ENCODE measurements around the gene F12. TPM values are rescaled to one million over a fixed set of nuclear protein-coding genes. Genes with fewer than 3 reads are reported as not detected.
"Not testable (repeated sequence)": the region's sequence is repeated elsewhere in the genome, so short reads cannot be mapped to it uniquely, and the experiment has no call there.

Gene F12
- total RNA-seq, 1 donor from 2014 or later: not detected

DNA sequence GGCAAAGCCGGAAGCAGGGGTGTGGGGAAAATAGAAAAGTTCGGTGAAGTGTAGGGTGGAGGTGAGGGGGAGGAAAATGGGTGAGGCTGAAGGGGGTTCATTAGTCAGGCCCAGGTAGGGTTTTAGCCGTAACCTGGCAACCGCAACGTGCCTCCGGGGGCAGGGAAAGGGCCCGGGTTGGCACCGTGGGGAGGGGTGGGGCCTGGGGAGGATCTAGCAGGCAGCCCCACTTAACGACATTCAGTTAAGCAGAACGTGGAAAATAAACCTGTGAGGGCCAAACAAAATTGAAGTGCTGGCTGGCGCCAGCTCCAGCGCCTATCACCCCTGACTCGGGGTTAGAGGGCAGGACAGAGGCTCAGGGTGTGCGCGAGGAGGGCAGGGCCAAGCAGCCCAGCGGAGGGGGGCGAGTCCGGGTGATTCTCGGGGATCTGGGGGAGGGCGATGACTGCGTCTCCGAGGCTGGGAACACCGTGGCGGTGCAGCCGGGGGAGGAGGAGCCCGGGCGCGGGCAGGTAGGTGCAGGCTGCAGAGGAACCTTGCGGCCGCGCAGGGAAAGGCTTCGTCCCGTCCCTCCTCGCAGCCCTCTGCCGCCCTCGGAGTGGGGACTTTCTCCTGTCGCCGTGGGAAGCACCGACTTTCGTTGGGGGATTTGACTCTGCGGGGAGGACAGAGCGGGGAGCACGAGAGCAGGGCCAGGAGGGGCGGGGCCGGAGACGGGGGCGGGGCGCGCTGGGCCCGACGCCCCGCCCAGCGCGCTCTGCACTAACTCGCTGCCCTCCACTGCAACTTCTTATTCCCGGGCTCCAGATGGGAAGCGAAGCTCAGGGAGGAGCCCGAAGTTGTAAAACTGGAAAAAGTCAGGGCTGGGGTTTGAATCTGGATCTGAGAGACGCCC is 46.5 kb downstream of the F12 start:
- Histone ChIP-seq H3K27me3 (ENCODE audit: low read depth) (peaks cover 9% of the 10 kb centered on the region), H3K4me1 (peaks cover 54% of the 10 kb centered on the region), H3K27ac (replicated peaks) (no peak overlapping the region), H3K36me3 (no peaks in the 10 kb centered on the region), H3K4me3 (peak overlapping the region; percentile 63), H3K9me3 (replicated peaks) (no peaks in the 10 kb centered on the region)
- intact Hi-C loops (cut with micrococcal nuclease): no loop called here
- TF ChIP-seq, protein P1, sequence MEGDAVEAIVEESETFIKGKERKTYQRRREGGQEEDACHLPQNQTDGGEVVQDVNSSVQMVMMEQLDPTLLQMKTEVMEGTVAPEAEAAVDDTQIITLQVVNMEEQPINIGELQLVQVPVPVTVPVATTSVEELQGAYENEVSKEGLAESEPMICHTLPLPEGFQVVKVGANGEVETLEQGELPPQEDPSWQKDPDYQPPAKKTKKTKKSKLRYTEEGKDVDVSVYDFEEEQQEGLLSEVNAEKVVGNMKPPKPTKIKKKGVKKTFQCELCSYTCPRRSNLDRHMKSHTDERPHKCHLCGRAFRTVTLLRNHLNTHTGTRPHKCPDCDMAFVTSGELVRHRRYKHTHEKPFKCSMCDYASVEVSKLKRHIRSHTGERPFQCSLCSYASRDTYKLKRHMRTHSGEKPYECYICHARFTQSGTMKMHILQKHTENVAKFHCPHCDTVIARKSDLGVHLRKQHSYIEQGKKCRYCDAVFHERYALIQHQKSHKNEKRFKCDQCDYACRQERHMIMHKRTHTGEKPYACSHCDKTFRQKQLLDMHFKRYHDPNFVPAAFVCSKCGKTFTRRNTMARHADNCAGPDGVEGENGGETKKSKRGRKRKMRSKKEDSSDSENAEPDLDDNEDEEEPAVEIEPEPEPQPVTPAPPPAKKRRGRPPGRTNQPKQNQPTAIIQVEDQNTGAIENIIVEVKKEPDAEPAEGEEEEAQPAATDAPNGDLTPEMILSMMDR (IDR thresholded peaks at IDR 0.05; ENCODE audit: borderline replicate concordance): no peak
- DNase-seq: peak; percentile 59

- Histone ChIP-seq H3K27me3 (ENCODE audit: low read depth) (peaks cover 11% of the 10 kb centered on the region), H3K4me3 (no peak overlapping the region), H3K4me1 (peaks cover 53% of the 10 kb centered on the region), H3K27ac (replicated peaks) (no peak overlapping the region), H3K9me3 (replicated peaks) (no peaks in the 10 kb centered on the region), H3K36me3 (no peaks in the 10 kb centered on the region)
- TF ChIP-seq, protein P1 (IDR thresholded peaks at IDR 0.05; ENCODE audit: borderline replicate concordance): no peak
- no peak for DNase-seq
- intact Hi-C loops (cut with micrococcal nuclease): no loop called here
These were observed 47.1 kb downstream of the F12 start for GRCh38 chr5:177362292-177362609.

DNA sequence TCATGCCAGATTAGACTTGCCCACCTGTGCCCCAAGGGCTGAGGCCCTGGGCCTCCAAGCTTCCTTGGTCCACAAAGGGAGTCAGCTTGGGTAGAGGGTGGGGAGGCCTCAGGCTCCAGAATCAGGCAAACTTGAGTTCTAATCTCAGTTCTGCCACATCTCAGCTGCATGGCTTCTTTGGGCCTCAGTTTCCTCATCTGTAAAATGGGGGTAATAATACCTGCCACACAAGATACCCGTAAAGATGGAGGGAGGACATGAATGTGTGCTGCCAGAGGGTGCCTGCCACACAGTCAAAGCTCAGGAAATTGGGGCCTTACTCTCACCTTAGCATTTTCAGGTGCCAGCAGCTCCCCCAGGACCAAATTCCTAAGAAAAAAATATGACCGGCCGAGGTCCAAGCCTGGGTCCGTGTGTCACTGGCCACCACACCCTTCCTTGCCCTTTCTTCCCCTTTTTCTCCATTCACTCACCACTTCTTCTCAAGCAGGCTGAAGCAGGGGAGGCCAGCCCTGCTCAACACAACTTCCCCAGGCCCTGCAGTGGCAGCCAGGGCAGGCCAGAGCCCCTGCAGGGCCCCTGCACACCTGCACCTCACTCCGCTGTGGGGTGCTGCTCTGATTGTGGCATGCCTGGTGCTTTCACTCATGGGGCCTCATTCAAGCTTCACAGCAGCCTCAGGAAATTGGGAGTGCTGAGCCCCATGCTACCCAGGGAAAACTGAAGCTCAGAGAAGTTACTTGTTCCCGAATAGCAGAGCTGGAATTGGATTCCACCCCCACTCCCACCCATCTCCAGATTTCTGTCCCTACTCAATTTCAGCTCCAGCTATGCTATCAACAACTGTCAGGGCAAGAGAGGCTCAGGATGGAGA is 47.7 kb downstream of the F12 start:
- no peak for DNase-seq
- H3K9me3 ChIP-seq (replicated peaks): no peaks in the 10 kb centered on the region
- no peak overlapping the region for H3K27ac ChIP-seq (replicated peaks)
- intact Hi-C loops (cut with micrococcal nuclease): no loop called here
- H3K4me3 ChIP-seq: no peak overlapping the region
- no peaks in the 10 kb centered on the region for H3K36me3 ChIP-seq
- H3K4me1 ChIP-seq: peaks cover 47% of the 10 kb centered on the region
- H3K27me3 ChIP-seq (ENCODE audit: low read depth): peaks cover 11% of the 10 kb centered on the region
- TF ChIP-seq, protein P1 (IDR thresholded peaks at IDR 0.05; ENCODE audit: borderline replicate concordance): no peak

GRCh38 chr5:177360740-177361139 is 48.6 kb downstream of the F12 start:
- intact Hi-C loops (cut with micrococcal nuclease); H3K27ac ChIP-seq (replicated peaks): not testable (repeated sequence)

GRCh38 chr5:177359860-177360259 is 49.5 kb downstream of the F12 start:
- Histone ChIP-seq H3K27ac (replicated peaks) (no peak overlapping the region), H3K27me3 (ENCODE audit: low read depth) (peaks cover 11% of the 10 kb centered on the region), H3K9me3 (replicated peaks) (no peaks in the 10 kb centered on the region), H3K4me1 (peaks cover 39% of the 10 kb centered on the region), H3K4me3 (no peak overlapping the region), H3K36me3 (no peaks in the 10 kb centered on the region)
- intact Hi-C loops (cut with micrococcal nuclease): no loop called here
- TF ChIP-seq, protein P1 (IDR thresholded peaks at IDR 0.05; ENCODE audit: borderline replicate concordance): no peak
- DNase-seq: no peak

More at GRCh38 chr5:177360740-177361139, 48.6 kb downstream of the F12 start:
- not testable (repeated sequence) for H3K36me3 ChIP-seq; H3K9me3 ChIP-seq (replicated peaks); H3K4me3 ChIP-seq; DNase-seq
- H3K4me1 ChIP-seq: peaks cover 39% of the 10 kb centered on the region
- H3K27me3 ChIP-seq (ENCODE audit: low read depth): peaks cover 11% of the 10 kb centered on the region

Data from left ventricle myocardium inferior (tissue), 1 donor.